Measurements from ENCODE around the gene ARF4.

- no peak for TF ChIP-seq CTCF (IDR thresholded peaks at IDR 0.05)
- no peak for TF ChIP-seq POLR2AphosphoS5 (IDR thresholded peaks at IDR 0.05)
Measured at GRCh38 chr3:57583544-57583943, 13.6 kb downstream of the ARF4 start.
